Stimulated activated naive CD8-positive, alpha-beta T cell treated with anti-CD3 and anti-CD28 coated beads, Interleukin-15, Interleukin-2, amounts not matched to agents 100 U/mL and 50 U/mL, for 24 hours (primary cell): ENCODE data around the gene PLAAT1.

Source experiments
- ATAC-seq: fragments of 150-1000 bp; cut with Tn5 transposase; one replicate; pipeline ENCODE4 v1.10.0; 2021
- DNase-seq: peaks from one replicate; pipeline ENCODE4 v3.0.0; 2021

The PLAAT1 gene

GRCh38 chr3:193253986-193254660, 13.1 kb downstream of the PLAAT1 start:
- DNase-seq (no peak), ATAC-seq (no peak)

DNA sequence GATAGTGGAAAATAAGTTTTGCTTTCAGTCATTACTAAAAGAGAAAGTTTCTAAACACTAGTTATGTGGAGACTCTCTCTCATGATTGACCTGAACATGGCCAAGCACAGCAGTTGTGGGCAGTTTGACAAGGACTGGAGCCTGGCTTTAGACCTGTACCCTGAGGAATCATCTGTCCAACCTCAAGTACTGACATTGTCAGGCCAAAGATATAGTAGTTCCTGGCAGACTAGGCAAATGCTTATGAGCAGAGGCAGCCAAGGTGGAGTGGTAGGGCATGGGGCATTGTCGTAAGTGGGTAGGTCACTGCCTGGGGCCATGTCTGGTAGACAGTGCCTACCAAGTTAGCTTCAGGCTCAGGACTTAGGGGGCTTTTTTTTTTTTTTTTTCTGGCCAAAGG, 20.9 kb downstream of the PLAAT1 start:
- ATAC-seq, result no peak
- no peak for DNase-seq

- DNase-seq (no peak), ATAC-seq (no peak)
Measured at GRCh38 chr3:193262707-193263106, 21.7 kb downstream of the PLAAT1 start.

DNA sequence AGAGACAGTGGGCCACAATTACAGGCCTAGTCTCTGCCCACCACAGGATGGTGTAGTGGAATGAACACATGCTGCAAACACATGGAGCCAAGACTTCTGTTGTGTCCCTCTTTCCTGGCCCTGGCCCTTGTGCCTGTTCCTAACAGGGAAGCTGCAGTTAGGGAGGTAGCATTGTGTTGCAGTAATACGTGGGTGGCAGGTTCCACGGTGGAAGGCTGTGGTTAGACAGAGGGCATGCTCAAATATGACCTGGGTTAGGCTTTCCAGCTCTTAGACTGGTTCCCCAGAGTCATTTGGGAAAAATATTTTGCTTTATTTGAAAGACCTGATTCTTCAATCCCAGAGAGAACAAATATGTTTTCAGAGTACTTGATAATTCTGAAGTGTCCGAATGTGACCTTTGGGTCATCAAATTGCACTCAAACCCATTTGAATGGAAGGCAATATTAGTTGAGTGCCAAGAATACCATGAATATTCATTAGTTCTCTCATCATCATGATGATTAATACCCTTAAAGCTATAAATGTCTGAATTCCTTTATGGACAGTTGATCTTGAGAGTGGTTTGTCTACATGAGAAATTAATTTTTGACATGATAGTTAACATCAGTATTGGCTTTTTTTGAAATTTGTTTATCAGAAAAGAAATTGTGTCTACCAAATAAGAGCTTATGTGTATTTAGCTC, 28.5 kb downstream of the PLAAT1 start:
- ATAC-seq (no peak), DNase-seq (no peak)

- no peak for DNase-seq
Measured at GRCh38 chr3:193270451-193270850, 29.4 kb downstream of the PLAAT1 start.

GRCh38 chr3:193271101-193271840, 30.2 kb downstream of the PLAAT1 start:
- DNase-seq (no peak), ATAC-seq (no peak)

More at GRCh38 chr3:193270451-193270850, 29.4 kb downstream of the PLAAT1 start:
- ATAC-seq, result no peak

GRCh38 chr3:193292386-193292785, 51.4 kb downstream of the PLAAT1 start:
- DNase-seq (no peak), ATAC-seq (no peak)

DNA sequence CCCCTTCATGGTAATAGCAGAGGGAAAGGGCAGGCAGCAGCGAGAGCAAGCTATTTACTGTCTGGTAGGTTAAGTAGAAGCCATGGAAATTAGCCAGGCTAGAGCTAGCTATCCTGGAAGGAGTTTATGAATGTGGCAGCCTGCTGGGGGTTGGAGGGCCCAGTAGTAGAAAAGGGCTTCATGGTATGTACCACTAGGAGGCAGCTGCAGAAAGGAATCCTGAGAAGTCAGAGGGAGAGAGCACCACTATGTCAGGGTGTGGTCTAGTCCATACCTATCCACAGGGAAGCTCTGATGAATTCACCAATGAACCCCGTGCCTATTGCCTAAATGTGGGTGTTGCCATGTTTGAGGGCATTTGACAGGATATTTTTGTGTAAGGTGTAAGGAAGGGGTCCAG, 55.0 kb downstream of the PLAAT1 start:
- ATAC-seq (no peak), DNase-seq (no peak)

DNA sequence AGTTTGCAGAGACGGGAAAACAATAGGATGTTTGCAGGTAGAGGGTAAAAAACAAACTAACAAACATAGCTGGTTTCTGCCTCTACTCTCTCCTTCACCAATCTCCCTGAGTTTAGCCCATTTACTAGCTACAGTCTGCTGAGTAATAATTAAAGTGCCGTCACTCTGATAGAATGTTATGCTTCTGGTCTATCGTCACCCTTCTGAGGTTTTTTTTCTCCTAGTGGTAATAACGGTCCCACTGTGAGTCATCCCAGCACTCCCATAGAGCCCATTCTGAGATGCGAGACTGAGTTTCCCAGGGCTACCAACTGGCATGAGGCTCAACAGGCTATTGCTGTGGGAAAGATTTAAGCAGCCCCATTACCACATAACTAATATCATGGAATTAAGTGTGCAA, 56.4 kb downstream of the PLAAT1 start:
- no peak for DNase-seq
- ATAC-seq, result no peak

DNA sequence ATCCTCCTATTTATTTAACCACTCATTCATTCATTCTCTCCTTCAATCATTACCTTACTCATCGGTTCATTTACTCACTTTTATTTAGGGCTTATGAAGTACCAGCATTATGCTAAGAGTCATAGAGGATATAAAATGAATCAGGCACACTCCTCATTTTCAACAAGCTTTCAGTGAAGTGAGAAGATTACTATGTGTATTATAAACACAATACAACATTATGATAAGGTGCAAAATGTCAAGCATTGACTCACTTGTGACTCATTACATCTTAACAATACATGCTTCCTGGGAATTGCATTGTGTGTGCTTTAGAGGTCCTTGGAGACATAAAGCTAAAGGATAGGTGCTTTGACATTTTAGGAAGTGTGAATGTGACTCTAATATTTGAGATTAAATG, 60.4 kb downstream of the PLAAT1 start:
- DNase-seq, result no peak

GRCh38 chr3:193305356-193305755, 64.3 kb downstream of the PLAAT1 start:
- no peak for DNase-seq
- ATAC-seq, result no peak

More for the DNA sequence above, 60.4 kb downstream of the PLAAT1 start:
- no peak for ATAC-seq

- no peak for ATAC-seq
- no peak for DNase-seq
Measured at GRCh38 chr3:193310914-193311723, 70.1 kb downstream of the PLAAT1 start.

DNA sequence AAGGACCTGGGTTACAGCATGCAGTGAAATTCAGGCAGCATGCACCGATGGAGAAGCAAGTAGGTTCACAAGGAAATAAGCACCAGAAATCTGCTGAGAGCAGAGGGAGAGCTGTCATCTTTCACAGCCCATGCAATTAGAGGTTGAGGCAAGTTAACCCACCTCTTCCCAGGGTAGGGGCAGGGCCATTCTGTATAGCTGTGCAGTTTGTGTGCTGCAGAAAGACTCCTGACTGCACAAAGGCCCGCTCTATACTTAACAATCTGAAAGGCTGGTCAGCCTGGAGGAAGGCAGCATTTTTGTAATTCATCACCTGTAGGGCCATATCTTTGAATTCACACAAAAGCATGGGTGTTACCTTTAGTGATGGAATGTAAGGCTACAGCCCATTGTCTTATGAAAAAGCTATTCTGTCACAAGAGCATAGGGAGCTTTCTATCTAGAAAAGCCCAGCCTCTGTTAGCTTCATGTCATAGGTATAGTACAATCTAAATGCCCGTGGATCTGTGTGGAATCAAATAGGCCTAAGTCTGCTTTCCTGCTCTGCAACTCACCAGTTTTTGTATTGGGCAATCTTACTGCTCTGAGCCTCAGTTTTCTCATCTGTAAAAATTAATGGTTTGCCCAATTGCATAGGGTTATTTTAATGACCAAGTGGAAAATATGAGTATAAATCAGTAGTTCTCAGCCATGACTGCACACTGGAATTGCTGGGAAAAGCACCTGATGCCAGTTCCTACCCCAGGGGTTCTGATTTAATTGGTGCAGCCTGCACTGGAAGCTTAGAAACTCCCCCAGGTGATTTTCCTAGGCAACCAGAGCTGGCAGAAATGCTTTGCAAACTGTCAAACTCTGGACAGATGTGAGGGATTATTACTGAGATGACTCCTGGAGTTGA, 72.3 kb downstream of the PLAAT1 start:
- no peak for DNase-seq

GRCh38 chr3:193314161-193314560, 73.1 kb downstream of the PLAAT1 start:
- ATAC-seq, result no peak
- no peak for DNase-seq

More for the DNA sequence above, 72.3 kb downstream of the PLAAT1 start:
- ATAC-seq, result no peak

DNA sequence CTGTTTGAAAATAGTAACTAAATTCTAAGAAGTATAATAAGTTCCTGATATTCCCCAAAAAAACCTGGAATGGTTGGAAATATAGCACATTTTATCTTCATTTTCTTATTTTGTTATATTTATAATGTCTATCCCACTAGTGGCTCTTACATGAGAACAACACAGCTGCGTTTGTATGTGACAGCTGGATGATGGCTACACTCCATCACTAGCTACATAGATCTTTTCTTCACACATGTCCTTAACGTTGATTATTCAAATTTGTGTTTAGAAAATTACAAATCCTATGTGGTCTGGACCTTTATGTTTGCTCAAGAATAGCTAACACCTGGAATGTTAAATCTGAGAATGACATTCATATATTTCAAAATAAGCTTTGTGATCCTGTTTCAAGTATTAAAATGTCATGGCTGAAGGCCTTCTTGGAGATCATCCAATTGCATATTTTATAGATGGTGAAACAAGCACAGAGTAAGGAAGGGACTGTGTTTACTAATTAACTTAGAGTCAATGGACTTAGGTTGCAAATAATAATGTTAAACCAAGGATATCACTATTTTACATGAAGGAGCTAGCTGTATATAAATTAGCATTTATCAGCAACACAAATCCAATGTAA, 76.8 kb downstream of the PLAAT1 start:
- ATAC-seq, result no peak

More for the DNA sequence above, 76.8 kb downstream of the PLAAT1 start:
- no peak for DNase-seq
